Left ventricle myocardium inferior (tissue), 1 donor: ENCODE results near the gene PCSK6. TPM values are rescaled to one million over a fixed set of nuclear protein-coding genes. Genes with fewer than 3 reads are reported as not detected.

Source experiments
- DNase-seq: peaks from one replicate; pipeline ENCODE4 v3.0.0-alpha.2; 2020
- H3K27ac ChIP-seq: fragments of 200-600 bp; replicated peaks from 2 replicates; pipeline ENCODE4 v1.8.0; 2021
- H3K27me3 ChIP-seq: fragments of 200-600 bp; 2 replicates; pipeline ENCODE4 v1.8.0; 2021; ENCODE audit warnings: low read depth
- H3K36me3 ChIP-seq: fragments of 200-600 bp; 2 replicates; pipeline ENCODE4 v1.8.0; 2021
- H3K4me1 ChIP-seq: fragments of 200-600 bp; 2 replicates; pipeline ENCODE4 v1.8.0; 2021
- H3K4me3 ChIP-seq: fragments of 200-600 bp; 2 replicates; pipeline ENCODE4 v1.8.0; 2021; ENCODE audit warnings: mild to moderate bottlenecking, moderate library complexity
- H3K9me3 ChIP-seq: fragments of 200-600 bp; replicated peaks from 2 replicates; pipeline ENCODE4 v1.8.0; 2021
- CTCF ChIP-seq: fragments of 200-600 bp; IDR thresholded peaks from 2 replicates; pipeline ENCODE4 v1.8.0; 2021; ENCODE audit warnings: antibody characterized with exemption, mild to moderate bottlenecking, borderline replicate concordance
- intact Hi-C: fragments of 100-400 bp; cut with micrococcal nuclease; formaldehyde crosslinking; loops from one replicate; pipeline ENCODE4 v1.11.0; 2022
- total RNA-seq: library from RNA; stranded (reverse); fragmentation: NEBNext Ultra II Directional; extraction: Animal tissue kit (Norgen Biotek cat#: 25700); gene quantifications from one replicate; pipeline ENCODE4 v1.2.1, GENCODE V29; 2021
- donor health status: DM: no; HTN: yes; CAD: no; lungs with severe emphysema.

The PCSK6 gene
- total RNA-seq, 1 donor from 2014 or later: 28.6 TPM

- DNase-seq: no peak
- Histone ChIP-seq H3K36me3 (peaks cover 62% of the 10 kb centered on the region), H3K9me3 (no peaks in the 10 kb centered on the region), H3K4me3 (no peak overlapping the region), H3K4me1 (peaks cover 54% of the 10 kb centered on the region), H3K27me3 (no peaks in the 10 kb centered on the region), H3K27ac (no peak overlapping the region)
- no peak for TF ChIP-seq CTCF
- intact Hi-C loops: no loop called here
These were observed 214.5 kb downstream of the PCSK6 start for GRCh38 chr15:101275018-101275417.

GRCh38 chr15:101273534-101273933 lies 216.0 kb downstream of the PCSK6 start:
- intact Hi-C loops: no loop called here

GRCh38 chr15:101272584-101272983 lies 216.9 kb downstream of the PCSK6 start:
- no peak for DNase-seq
- Histone ChIP-seq H3K27ac (peak overlapping the region; percentile 75), H3K4me1 (peaks cover 49% of the 10 kb centered on the region), H3K36me3 (peaks cover 57% of the 10 kb centered on the region), H3K27me3 (no peaks in the 10 kb centered on the region), H3K4me3 (no peak overlapping the region), H3K9me3 (no peaks in the 10 kb centered on the region)
- no peak for TF ChIP-seq CTCF
- intact Hi-C loops: no loop called here

More at GRCh38 chr15:101273534-101273933, 216.0 kb downstream of the PCSK6 start:
- Histone ChIP-seq H3K36me3 (peaks cover 57% of the 10 kb centered on the region), H3K4me3 (no peak overlapping the region), H3K9me3 (no peaks in the 10 kb centered on the region), H3K4me1 (peaks cover 54% of the 10 kb centered on the region), H3K27ac (peak overlapping the region; percentile 75), H3K27me3 (no peaks in the 10 kb centered on the region)
- TF ChIP-seq CTCF: no peak
- DNase-seq: no peak

DNA sequence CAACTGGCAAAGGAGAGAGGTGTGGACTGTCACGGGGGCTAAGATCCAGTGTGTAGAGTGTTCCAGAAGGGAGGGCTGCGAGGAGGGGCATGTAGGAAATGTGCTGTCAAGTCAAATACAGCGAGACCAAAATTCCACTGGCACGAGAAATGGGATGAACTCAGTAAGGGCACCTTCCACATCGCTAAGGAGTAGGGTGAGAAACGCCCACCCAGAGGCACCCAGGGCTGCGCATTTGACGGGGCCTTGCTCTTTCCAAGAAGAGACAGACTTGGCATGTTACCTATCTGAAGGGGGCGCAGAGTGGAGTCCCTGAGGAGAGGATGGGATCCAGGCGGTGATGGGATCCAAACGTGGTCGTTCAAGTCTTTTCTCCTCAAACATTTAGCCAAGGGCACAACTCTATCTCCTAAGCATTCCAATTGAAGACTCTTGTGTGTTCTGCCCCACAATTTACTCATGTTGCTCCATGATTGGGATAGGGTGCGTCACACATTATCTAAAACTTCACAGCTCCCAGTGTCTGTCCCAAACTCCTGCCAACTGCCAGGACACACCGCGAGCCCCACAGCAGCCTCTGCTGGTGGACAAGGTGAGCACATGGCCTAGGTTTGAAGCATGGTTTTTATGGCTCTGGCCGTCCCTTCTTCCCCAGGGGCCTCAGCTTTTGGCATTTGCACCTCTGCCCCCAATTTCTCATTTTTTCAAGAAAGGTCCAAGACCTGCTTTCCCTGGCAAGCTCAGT lies 219.9 kb downstream of the PCSK6 start:
- TF ChIP-seq CTCF: peak; percentile 64
- Histone ChIP-seq H3K36me3 (peaks cover 45% of the 10 kb centered on the region), H3K27ac (peak overlapping the region; percentile 27), H3K4me1 (peaks cover 34% of the 10 kb centered on the region), H3K4me3 (no peak overlapping the region), H3K9me3 (no peaks in the 10 kb centered on the region), H3K27me3 (no peaks in the 10 kb centered on the region)
- no peak for DNase-seq
- intact Hi-C loops: no loop called here

- H3K4me1 ChIP-seq: peaks cover 24% of the 10 kb centered on the region
- intact Hi-C loops: no loop called here
- H3K27ac ChIP-seq: peak overlapping the region; percentile 45
- no peak overlapping the region for H3K4me3 ChIP-seq
- no peak for TF ChIP-seq CTCF
- no peaks in the 10 kb centered on the region for H3K27me3 ChIP-seq
- no peak for DNase-seq
- peaks cover 24% of the 10 kb centered on the region for H3K36me3 ChIP-seq
- H3K9me3 ChIP-seq: no peaks in the 10 kb centered on the region
These were observed 222.0 kb downstream of the PCSK6 start for GRCh38 chr15:101267320-101268104.
